GM21786 (cell line): ENCODE measurements around the gene SERF2.
"Not testable (repeated sequence)": the region's sequence is repeated elsewhere in the genome, so short reads cannot be mapped to it uniquely, and the experiment has no call there.

Experiments
- ATAC-seq: cut with Tn5 transposase; IDR thresholded peaks from one replicate; pipeline ENCODE4 v1.9.1; 2021; ENCODE audit not compliant: unreplicated experiment

SERF2 gene

DNA sequence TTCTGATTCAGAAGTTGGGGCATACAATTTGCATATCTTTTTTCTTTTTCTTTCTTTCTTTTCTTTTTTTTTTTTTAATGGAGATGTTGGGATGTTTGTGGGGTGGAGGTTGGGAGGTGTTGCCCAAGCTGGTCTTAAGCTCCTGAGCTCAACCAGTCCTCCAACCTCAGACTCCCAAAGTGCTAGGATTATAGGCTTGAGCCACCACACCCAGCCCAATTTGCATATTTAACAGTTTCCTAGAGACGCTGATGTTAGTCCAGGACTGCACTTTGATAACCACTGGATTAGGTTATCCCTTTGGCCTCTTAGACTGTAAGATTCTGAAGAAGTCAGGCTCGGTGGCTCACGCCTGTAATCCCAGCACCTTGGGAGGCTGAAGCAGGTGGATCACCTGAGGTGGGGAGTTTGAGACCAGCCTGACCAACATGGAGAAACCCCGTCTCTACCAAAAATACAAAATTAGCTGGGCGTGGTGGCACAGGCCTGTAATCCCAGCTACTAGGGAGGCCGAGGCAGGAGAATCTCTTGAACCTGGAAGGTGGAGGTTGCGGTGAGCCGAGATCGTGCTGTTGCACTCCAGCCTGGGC is 37.9 kb downstream of the SERF2 start:
- ATAC-seq: not testable (repeated sequence)

DNA sequence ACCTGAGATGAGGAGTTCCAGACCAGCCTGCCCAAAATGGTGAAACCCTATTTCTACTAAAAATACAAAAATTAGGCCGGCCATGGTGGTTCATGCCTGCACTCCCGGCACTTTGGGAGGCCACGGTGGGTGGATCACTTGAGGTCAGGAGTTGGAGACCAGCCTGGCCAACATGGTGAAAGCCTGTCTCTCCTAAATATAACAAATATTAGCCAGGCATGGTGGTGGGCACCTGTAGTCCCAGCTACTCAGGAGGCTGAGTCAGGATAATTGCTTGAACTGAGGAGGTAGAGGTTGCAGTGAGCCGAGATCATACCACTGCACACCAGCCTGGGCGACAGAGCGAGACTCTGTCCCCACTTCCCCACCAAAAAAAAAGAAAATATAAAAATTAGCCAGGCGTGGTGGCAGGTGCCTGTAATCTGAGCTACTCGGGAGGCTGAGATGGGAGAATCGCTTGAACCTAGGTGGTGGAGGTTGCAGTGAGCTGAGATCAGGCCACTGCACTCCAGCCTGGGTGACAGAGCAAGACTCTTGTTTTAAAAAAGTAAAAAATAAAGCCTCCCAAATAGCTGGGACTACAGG is 38.7 kb downstream of the SERF2 start:
- not testable (repeated sequence) for ATAC-seq

DNA sequence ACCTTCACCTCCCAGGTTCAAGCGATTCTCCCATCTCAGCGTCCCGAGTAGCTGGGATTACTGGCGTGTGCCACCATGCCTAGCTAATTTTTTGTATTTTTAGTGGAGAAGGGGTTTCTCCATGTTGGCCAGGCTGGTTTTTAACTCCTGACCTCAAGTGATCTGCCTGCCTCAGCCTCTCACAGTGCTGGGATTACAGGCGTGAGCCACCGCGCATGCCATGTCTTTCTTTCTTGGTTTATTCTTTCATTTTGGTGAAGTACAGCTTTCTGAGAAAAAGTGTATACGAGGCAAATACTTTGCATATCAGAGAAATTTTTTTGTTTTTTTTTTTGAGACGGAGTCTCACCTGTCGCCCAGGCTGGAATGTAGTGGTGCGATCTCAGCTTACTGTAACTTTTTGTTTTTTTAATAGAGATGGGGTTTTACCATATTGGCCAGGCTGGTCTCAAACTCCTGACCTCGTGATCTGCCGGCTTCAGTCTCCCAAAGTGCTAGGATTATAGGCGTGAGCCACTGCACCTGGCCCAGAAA is 39.5 kb downstream of the SERF2 start:
- ATAC-seq: not testable (repeated sequence)

DNA sequence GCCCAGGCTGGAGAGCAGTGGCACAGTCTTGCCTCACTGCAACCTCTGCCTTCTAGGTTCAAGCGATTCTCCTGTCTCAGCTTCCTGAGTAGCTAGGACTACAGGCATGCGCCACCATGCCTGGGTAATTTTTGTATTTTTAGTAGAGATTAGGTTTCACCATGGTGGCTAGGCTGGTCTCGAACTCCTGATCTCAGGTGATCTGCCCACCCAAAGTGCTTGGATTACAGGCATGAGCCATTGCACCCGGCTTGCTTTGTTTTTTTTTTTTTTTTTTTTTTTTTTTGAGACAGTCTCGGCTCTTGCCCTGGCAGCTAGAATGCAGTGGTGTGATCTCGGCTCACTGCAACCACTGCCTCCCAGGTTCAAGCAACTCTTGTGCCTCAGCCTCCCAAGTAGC is 40.4 kb downstream of the SERF2 start:
- ATAC-seq: not testable (repeated sequence)

DNA sequence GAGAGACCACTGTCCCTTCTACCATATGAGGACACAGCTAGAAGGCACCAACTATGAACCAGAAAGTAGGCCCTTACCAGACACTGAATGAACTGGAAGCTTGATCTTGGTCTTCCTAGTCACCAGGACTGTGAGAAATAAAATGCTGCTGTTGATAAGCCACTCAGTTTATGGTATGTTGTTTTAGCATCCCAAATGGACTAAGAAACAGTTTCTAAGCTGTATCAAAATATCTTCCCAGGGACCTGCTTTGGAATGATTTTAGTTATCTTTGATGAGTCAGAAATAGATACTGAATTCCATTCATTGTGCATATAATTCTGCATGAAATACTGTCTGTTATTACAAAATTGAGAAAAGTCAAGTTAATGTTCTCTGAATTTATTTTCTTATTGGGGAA is 53.3 kb downstream of the SERF2 start:
- ATAC-seq: no peak
